Measurements from ENCODE around the gene DSCAML1.
"Not testable (repeated sequence)": the region's sequence is repeated elsewhere in the genome, so short reads cannot be mapped to it uniquely, and the experiment has no call there.

Gene DSCAML1

DNA sequence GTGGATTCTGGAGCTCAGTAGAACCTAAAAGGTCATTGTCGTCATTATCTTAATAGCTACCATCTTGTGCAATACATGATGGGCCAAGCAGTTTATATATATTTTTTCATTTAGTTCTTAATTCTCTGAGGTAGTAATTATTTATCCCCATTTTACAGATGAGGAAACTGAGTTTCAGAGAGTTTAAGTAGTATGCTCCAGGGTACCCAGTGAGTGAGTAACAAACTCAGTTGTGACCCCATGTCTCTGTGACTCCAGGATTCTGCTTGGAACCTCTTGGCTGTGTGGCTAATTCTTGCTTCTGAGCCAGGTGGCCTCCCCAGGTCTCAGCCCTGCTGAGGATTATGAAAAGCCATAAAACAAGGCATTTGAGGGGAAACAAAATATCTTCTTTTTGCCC is 386.8 kb downstream of the DSCAML1 start:
- no peaks in the 10 kb centered on the region for H3K4me1 ChIP-seq
- peaks cover 28% of the 10 kb centered on the region for H3K36me3 ChIP-seq
- DNase-seq = no peak
- H3K9me3 ChIP-seq = no peaks in the 10 kb centered on the region; the same call in 1 of the 2 replicates
- no peaks in the 10 kb centered on the region for H3K27me3 ChIP-seq
- H3K4me3 ChIP-seq (ENCODE audit: low read depth, low read length) = no peak overlapping the region
- TF ChIP-seq, protein P1, sequence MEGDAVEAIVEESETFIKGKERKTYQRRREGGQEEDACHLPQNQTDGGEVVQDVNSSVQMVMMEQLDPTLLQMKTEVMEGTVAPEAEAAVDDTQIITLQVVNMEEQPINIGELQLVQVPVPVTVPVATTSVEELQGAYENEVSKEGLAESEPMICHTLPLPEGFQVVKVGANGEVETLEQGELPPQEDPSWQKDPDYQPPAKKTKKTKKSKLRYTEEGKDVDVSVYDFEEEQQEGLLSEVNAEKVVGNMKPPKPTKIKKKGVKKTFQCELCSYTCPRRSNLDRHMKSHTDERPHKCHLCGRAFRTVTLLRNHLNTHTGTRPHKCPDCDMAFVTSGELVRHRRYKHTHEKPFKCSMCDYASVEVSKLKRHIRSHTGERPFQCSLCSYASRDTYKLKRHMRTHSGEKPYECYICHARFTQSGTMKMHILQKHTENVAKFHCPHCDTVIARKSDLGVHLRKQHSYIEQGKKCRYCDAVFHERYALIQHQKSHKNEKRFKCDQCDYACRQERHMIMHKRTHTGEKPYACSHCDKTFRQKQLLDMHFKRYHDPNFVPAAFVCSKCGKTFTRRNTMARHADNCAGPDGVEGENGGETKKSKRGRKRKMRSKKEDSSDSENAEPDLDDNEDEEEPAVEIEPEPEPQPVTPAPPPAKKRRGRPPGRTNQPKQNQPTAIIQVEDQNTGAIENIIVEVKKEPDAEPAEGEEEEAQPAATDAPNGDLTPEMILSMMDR (IDR thresholded peaks at IDR 0.05; ENCODE audit: low read depth, low read length) = no peak

GRCh38 chr11:117409511-117409910 is 387.5 kb downstream of the DSCAML1 start:
- no peak for DNase-seq
- Histone ChIP-seq H3K27me3 (no peaks in the 10 kb centered on the region), H3K36me3 (peaks cover 35% of the 10 kb centered on the region), H3K4me3 (ENCODE audit: low read depth, low read length) (no peak overlapping the region), H3K4me1 (no peaks in the 10 kb centered on the region), H3K9me3 (no peaks in the 10 kb centered on the region; the same call in 1 of the 2 replicates)
- TF ChIP-seq, protein P1 (IDR thresholded peaks at IDR 0.05; ENCODE audit: low read depth, low read length) = no peak

DNA sequence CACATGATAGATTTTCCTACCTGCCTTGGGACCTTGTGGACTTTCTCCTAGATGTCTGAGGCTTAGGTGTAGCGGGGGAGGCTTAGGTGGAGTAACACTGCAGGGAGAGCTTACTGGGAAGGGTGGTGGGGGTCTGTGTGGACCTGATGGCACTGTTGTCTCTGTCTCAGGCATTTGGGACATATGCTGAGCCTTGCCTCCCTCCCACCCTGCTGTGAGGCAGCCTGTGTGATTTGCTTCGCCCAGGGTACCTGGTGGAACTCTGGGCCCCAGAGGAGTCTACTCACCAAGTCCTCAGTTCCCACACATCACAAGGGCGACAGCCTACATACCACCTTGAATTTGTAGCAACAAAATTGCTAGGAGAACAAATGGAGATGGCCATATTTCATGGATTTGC is 388.7 kb downstream of the DSCAML1 start:
- no peak for DNase-seq

DNA sequence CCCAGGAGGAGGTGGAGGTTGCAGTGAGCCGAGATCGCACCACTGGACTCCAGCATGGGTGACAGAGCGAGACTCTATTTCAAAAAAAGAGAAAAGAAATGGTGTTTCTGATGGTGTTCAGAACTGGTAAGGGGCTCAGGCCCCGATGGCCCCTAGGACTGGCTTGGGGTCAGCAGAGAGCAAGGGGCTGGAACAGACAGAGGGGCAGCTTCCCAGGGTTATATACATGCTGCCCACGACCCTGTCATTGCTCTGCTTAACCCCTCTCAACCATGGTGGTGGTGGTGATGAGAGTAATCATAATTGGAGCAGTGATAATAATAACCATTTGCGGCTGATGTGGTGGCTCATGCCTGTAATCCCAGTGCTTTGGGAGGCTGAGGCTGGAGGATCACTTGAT is 390.0 kb downstream of the DSCAML1 start:
- Histone ChIP-seq H3K9me3 (no peaks in the 10 kb centered on the region; the same call in 1 of the 2 replicates), H3K4me1 (no peaks in the 10 kb centered on the region), H3K27me3 (no peaks in the 10 kb centered on the region), H3K36me3 (peaks cover 36% of the 10 kb centered on the region), H3K4me3 (ENCODE audit: low read depth, low read length) (no peak overlapping the region)
- TF ChIP-seq, protein P1 (IDR thresholded peaks at IDR 0.05; ENCODE audit: low read depth, low read length) = no peak
- DNase-seq = no peak

More for the DNA sequence above, 388.7 kb downstream of the DSCAML1 start:
- TF ChIP-seq, protein P1 (IDR thresholded peaks at IDR 0.05; ENCODE audit: low read depth, low read length) = no peak
- no peaks in the 10 kb centered on the region; the same call in 1 of the 2 replicates for H3K9me3 ChIP-seq
- H3K4me3 ChIP-seq (ENCODE audit: low read depth, low read length) = no peak overlapping the region
- H3K36me3 ChIP-seq = peaks cover 36% of the 10 kb centered on the region
- H3K4me1 ChIP-seq = no peaks in the 10 kb centered on the region
- H3K27me3 ChIP-seq = no peaks in the 10 kb centered on the region

DNA sequence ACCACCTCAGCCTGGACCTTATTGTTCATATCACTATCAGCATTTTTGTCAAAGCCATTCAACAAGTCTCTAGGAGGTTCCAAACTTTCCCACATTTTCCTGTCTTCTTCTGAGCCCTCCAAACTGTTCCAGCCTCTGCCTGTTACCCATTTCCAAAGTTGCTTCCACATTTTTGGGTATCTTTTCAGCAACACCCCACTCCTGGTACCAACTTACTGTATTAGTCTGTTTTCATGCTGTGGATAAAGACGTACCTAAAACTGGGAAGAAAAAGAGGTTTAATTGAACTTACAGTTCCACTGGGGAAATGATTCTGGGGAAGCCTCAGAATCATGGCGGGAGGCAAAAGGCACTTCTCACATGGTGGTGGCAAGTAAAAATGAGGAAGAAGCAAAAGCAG is 391.1 kb downstream of the DSCAML1 start:
- not testable (repeated sequence) for DNase-seq, H3K27me3 ChIP-seq
- peaks cover 36% of the 10 kb centered on the region for H3K36me3 ChIP-seq

GRCh38 chr11:117399100-117399840 is 397.7 kb downstream of the DSCAML1 start:
- not testable (repeated sequence) for H3K4me3 ChIP-seq (ENCODE audit: low read depth, low read length); H3K4me1 ChIP-seq; H3K9me3 ChIP-seq; DNase-seq; H3K27me3 ChIP-seq
- peaks cover 29% of the 10 kb centered on the region for H3K36me3 ChIP-seq

More for the DNA sequence above, 391.1 kb downstream of the DSCAML1 start:
- H3K4me1 ChIP-seq; H3K4me3 ChIP-seq (ENCODE audit: low read depth, low read length); H3K9me3 ChIP-seq: not testable (repeated sequence)

DNA sequence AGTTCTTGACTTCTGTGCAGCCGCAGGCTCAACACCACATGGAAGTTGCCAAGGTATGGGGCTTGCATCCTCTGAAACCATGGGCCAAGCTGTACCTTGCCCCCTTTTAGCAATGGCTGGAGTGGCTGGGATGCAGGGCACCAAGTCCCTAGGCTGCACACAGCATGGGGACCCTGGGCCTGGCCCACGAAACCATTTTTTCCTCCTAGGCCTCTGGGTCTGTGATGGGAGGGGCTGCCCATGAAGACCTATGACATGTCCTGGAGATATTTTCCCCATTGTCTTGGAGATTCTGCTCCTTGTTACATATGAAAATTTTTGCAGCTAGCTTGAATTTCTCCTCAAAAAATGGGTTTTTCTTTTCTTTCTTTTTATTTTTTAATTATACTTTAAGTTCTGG is 398.4 kb downstream of the DSCAML1 start:
- H3K9me3 ChIP-seq; H3K4me1 ChIP-seq; DNase-seq; H3K4me3 ChIP-seq (ENCODE audit: low read depth, low read length); H3K27me3 ChIP-seq: not testable (repeated sequence)
- peaks cover 30% of the 10 kb centered on the region for H3K36me3 ChIP-seq
